BLaER1 treated with 17β-estradiol and CSF1 and Interleukin-3, amounts not matched to agents 10 nM and 100 nM (cell line): ENCODE results near the gene EPC2.
"Not testable (repeated sequence)": the region's sequence is repeated elsewhere in the genome, so short reads cannot be mapped to it uniquely, and the experiment has no call there.

ENCODE experiments used
- H3K27ac ChIP-seq, 11 experiments: shearing (Covaris generic); formaldehyde crosslinking; 2 replicates each; pipeline ENCODE4 v1.8.1; 2022
- H3K27me3 ChIP-seq, 11 experiments: shearing (Covaris generic); formaldehyde crosslinking; 2 replicates each; pipeline ENCODE4 v1.8.1; 2022
- H3K36me3 ChIP-seq, 11 experiments: shearing (Covaris generic); formaldehyde crosslinking; 2 replicates each; pipeline ENCODE4 v1.8.1; 2022
- H3K4me1 ChIP-seq, 10 experiments: shearing (Covaris generic); formaldehyde crosslinking; 2 replicates each; pipeline ENCODE4 v1.8.1; 2022
- H3K4me2 ChIP-seq, 11 experiments: shearing (Covaris generic); formaldehyde crosslinking; 2 replicates each; pipeline ENCODE4 v1.8.1; 2022
- H3K4me3 ChIP-seq, 10 experiments: shearing (Covaris generic); formaldehyde crosslinking; 2 replicates each; pipeline ENCODE4 v1.8.1; 2022
- H3K9ac ChIP-seq, 11 experiments: shearing (Covaris generic); formaldehyde crosslinking; 2 replicates each; pipeline ENCODE4 v1.8.1; 2022
- H3K9me3 ChIP-seq, 11 experiments: shearing (Covaris generic); formaldehyde crosslinking; replicated peaks in 1 of 11; 2 replicates each; pipeline ENCODE4 v1.8.1; 2022
- H4K20me1 ChIP-seq, 11 experiments: shearing (Covaris generic); formaldehyde crosslinking; 2 replicates each; pipeline ENCODE4 v1.8.1; 2022
- Cebpa-rat ChIP-seq, 11 experiments: shearing (Covaris generic); IDR thresholded peaks; 2 replicates each; pipeline ENCODE4 v1.8.1; 2022

Gene EPC2

DNA sequence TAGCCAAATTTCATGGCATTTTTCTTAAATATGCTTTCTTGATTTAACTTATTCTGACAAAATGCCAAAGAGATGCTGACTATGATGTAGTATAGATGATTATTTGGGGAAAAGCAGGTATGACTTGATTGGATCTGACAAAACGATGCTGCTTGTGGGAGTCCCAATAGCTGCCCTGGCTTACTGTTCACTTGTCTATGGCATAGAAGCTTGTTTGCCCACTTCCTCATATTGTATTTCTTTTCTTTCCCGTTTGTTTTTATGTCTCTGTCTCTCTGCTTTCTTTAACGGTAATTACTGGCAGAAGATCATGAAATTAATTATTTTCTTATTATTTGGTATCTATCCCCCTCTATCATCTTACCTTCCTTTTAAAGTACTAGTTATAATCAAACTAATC, 43.0 kb downstream of the EPC2 start:
- no peak overlapping the region for H3K4me2 ChIP-seq
- no peak for TF ChIP-seq Cebpa-rat (IDR thresholded peaks at IDR 0.05)
- no peaks in the 10 kb centered on the region for H3K27me3 ChIP-seq
- H3K9ac ChIP-seq = no peak overlapping the region
- peaks cover 26 to 50% (median 35%) of the 10 kb centered on the region in 11 experiments for H3K36me3 ChIP-seq
- H3K4me1 ChIP-seq = no peaks in the 10 kb centered on the region
- no peak overlapping the region for H3K27ac ChIP-seq
- H4K20me1 ChIP-seq = peaks cover 33 to 100% (median 86%) of the 10 kb centered on the region in 11 experiments; a peak in 20 of 22 replicates
- H3K4me3 ChIP-seq = no peak overlapping the region
- H3K9me3 ChIP-seq = peaks cover 11 to 41% (median 22%) of the 10 kb centered on the region in 11 experiments; a peak in 21 of 22 replicates

DNA sequence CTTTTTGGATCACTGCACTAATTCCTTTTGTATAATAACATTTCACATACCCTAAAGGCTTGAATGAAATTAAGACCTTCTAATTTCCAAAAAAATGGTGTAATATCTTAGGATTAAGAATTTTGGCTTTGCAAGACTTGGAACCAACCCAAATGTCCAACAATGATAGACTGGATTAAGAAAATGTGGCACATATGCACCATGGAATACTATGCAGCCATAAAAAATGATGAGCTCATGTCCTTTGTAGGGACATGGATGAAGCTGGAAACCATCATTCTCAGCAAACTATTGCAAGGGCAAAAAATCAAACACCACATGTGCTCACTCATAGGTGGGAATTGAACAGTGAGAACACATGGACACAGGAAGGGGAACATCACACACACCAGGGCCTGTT, 43.5 kb downstream of the EPC2 start:
- peaks cover 28 to 55% (median 36%) of the 10 kb centered on the region in 11 experiments for H3K36me3 ChIP-seq
- not testable (repeated sequence) for H3K4me3 ChIP-seq, H3K9ac ChIP-seq, H3K4me1 ChIP-seq, H3K27me3 ChIP-seq, H3K27ac ChIP-seq, H3K4me2 ChIP-seq
- H4K20me1 ChIP-seq = peaks cover 33 to 97% (median 81%) of the 10 kb centered on the region in 11 experiments; a peak in 20 of 22 replicates
- H3K9me3 ChIP-seq = peaks cover 10 to 40% (median 18%) of the 10 kb centered on the region in 11 experiments; a peak in 21 of 22 replicates

DNA sequence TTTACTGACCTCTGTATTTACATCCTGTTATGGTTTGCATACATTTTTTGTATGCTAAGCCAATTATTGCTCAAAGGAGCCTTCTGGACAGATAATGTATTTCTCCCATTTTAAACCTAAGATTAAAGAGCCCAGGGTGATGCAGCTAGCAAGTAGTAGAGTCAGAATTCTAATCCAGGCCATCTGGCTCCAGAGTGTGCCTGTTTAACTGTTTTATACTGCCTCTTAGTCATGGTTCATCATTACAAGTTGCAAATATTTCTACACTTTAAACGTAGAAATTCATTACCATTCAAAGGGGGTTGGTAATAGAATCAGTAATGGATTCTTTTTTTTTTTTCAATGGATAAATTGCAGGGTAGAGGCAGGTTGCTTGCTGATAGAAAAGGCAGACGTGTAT, 52.4 kb downstream of the EPC2 start:
- TF ChIP-seq Cebpa-rat (IDR thresholded peaks at IDR 0.05) = no peak
- Histone ChIP-seq H3K9me3 (peaks cover 35 to 55% (median 46%) of the 10 kb centered on the region in 11 experiments), H3K36me3 (peaks cover 70 to 98% (median 84%) of the 10 kb centered on the region in 11 experiments), H3K9ac (no peak overlapping the region), H3K4me2 (no peak overlapping the region), H3K27ac (no peak overlapping the region), H3K4me3 (no peak overlapping the region), H4K20me1 (peaks cover 0 to 29% (median 8%) of the 10 kb centered on the region in 11 experiments; a peak in 7 of 22 replicates), H3K4me1 (peaks cover 0 to 10% (median 0%) of the 10 kb centered on the region in 10 experiments; a peak in 5 of 20 replicates), H3K27me3 (no peaks in the 10 kb centered on the region)

DNA sequence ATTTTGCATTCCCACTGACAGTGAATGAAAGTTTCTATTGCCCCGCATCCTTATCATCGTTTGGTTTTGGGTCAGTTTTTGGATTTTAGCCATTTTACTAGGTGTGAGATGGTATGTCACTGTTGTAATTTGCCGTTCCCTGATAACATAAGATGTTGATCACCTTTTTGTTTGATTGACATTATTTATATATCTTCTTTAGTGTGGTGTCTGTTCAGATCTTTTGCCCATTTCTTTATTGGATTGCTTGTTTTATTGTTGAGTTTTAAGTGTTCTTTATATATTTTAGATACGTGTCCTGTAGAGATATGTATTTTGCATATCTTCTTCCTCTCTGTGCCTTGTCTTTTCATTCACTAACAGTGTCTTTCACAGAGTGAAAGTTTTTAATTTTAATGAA, 55.3 kb downstream of the EPC2 start:
- no peak overlapping the region for H3K4me2 ChIP-seq
- H3K4me3 ChIP-seq = no peak overlapping the region
- H3K9me3 ChIP-seq = peaks cover 61 to 83% (median 74%) of the 10 kb centered on the region in 11 experiments
- H3K9ac ChIP-seq = no peak overlapping the region
- H3K27ac ChIP-seq = no peak overlapping the region
- H3K27me3 ChIP-seq = no peaks in the 10 kb centered on the region
- H3K36me3 ChIP-seq = peaks cover 69 to 98% (median 88%) of the 10 kb centered on the region in 11 experiments
- peaks cover 0 to under 1% (median 0%) of the 10 kb centered on the region in 10 experiments; a peak in 3 of 20 replicates for H3K4me1 ChIP-seq
- H4K20me1 ChIP-seq = peaks cover 0 to 23% (median 7%) of the 10 kb centered on the region in 11 experiments; a peak in 7 of 22 replicates
- TF ChIP-seq Cebpa-rat (IDR thresholded peaks at IDR 0.05) = no peak

DNA sequence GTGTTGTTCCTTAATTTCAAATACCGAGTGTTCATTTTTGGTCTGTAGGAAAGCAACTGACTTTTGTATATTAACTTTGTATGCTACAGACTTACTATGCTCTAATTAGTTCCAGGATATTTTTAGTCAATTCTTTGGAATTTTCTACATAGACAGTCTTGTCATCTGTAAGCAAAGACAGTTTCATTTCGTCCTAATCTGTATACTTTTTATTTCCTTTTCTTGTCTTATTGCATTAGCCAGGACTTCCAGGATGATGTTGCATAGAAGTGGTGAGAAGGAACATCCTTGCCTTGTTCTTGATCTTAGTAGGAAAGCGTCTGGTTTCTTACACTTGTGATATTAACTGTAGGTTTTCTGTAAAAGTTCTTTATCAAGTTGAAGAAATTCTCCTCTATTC, 56.5 kb downstream of the EPC2 start:
- Histone ChIP-seq H3K36me3 (peaks cover 68 to 98% (median 88%) of the 10 kb centered on the region in 11 experiments), H3K27ac (no peak overlapping the region), H3K4me1 (no peaks in the 10 kb centered on the region), H3K4me2 (no peak overlapping the region), H3K4me3 (no peak overlapping the region), H3K9ac (no peak overlapping the region), H3K9me3 (peaks cover 73 to 92% (median 86%) of the 10 kb centered on the region in 11 experiments), H4K20me1 (peaks cover 0 to 16% (median 7%) of the 10 kb centered on the region in 11 experiments; a peak in 6 of 22 replicates), H3K27me3 (no peaks in the 10 kb centered on the region)
- no peak for TF ChIP-seq Cebpa-rat (IDR thresholded peaks at IDR 0.05)

DNA sequence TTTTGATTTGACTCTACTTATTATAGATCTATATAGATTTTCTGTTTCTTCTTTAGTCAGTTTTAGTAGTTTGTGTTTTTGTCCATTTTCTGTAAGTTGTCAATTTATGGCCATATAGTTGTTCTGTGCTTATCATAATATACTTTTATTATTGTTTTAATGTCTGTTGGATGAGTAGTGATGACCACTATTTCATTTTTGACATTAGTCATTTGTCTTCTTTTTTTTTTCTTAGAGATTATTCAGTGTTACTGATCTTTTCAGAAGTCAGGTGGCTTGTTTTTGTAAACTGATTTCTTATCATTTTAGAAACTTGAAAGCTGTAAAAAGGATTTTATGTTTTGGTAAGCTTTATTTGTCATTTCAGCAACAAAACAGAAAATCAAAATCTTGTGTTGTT, 57.3 kb downstream of the EPC2 start:
- no peak overlapping the region for H3K27ac ChIP-seq
- H3K9ac ChIP-seq = no peak overlapping the region
- no peaks in the 10 kb centered on the region for H3K27me3 ChIP-seq
- peaks cover 81 to 98% (median 94%) of the 10 kb centered on the region in 11 experiments for H3K9me3 ChIP-seq
- no peak overlapping the region for H3K4me2 ChIP-seq
- no peaks in the 10 kb centered on the region for H3K4me1 ChIP-seq
- H4K20me1 ChIP-seq = peaks cover 0 to 16% (median under 1%) of the 10 kb centered on the region in 11 experiments; a peak in 6 of 22 replicates
- peaks cover 64 to 98% (median 85%) of the 10 kb centered on the region in 11 experiments for H3K36me3 ChIP-seq
- no peak for TF ChIP-seq Cebpa-rat (IDR thresholded peaks at IDR 0.05)
- H3K4me3 ChIP-seq = no peak overlapping the region

DNA sequence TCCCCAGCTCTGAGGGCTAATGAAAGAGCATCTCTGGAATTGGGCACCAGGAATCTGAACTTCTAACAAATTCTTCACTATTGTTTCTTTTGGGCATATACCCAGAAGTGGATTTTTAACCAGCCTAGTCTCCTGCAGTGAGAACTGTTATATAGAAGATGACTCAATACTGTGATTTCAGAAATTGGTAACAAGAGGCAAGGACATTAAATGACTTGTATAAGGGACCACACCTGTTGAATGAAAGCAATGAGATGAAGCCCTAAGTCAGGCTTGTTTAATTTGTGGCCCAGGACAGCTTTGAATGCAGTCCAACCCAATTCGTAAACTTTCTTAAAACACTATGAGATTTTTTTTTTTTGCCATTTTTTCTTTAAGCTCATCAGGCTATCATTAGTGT, 57.9 kb downstream of the EPC2 start:
- Histone ChIP-seq H3K27ac (no peak overlapping the region), H3K4me2 (no peak overlapping the region), H3K9me3 (peaks cover 85 to 98% (median 93%) of the 10 kb centered on the region in 11 experiments), H3K9ac (no peak overlapping the region), H3K27me3 (no peaks in the 10 kb centered on the region), H3K36me3 (peaks cover 64 to 94% (median 79%) of the 10 kb centered on the region in 11 experiments), H3K4me3 (no peak overlapping the region), H4K20me1 (peaks cover 0 to 10% (median 0%) of the 10 kb centered on the region in 11 experiments; a peak in 5 of 22 replicates), H3K4me1 (no peaks in the 10 kb centered on the region)
- TF ChIP-seq Cebpa-rat (IDR thresholded peaks at IDR 0.05) = no peak

DNA sequence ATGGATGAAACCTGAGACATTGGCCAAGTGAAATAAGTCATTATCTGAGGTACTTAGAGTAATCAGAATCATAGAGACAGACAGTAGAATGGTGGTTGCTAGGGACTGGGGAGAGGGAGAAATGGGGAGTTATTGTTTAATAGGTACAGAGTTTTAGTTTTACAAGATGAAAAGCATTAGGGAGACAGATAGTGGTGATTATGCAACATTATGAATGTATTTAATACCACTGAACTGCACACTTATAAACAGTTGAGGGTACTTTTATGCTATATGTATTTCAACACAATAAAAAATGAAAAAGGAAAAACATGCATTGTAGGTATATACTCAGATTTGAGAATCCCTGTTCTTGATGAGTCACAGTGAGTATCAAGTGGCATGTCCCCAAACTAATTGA, 59.7 kb downstream of the EPC2 start:
- TF ChIP-seq Cebpa-rat (IDR thresholded peaks at IDR 0.05) = no peak
- H3K4me1 ChIP-seq = no peaks in the 10 kb centered on the region

DNA sequence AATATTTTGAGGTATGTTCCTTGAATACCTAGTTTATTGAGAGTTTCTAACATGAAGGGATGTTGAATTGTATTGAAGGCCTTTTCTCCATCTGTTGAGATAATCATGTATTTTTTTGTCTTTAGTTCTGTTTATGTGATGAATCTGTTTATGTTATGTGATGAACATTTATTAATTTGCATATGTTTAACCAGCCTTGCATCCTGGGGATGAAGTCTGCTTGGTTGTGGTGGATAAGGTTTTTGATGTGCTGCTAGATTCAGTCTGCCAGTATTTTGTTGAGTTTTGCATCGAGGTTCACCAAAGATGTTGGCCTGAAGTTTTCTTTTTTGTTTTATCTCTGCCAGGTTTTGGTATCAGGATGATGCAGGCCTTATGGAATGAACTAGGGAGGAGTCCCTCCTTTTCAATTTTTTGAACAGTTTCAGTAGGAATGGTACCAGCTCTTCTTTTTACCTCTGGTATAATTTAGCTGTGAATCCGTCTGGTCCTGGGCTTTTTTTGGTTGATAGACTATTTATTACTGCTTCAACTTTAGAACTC, 71.9 kb downstream of the EPC2 start:
- no peak overlapping the region for H3K4me2 ChIP-seq
- H3K36me3 ChIP-seq = peaks cover 16 to 75% (median 59%) of the 10 kb centered on the region in 11 experiments
- H3K4me3 ChIP-seq = no peak overlapping the region
- TF ChIP-seq Cebpa-rat (IDR thresholded peaks at IDR 0.05) = no peak
- H3K4me1 ChIP-seq = peaks cover 6 to 26% (median 17%) of the 10 kb centered on the region in 10 experiments; a peak in 17 of 20 replicates
- peaks cover 30 to 83% (median 73%) of the 10 kb centered on the region in 11 experiments; a peak in 21 of 22 replicates for H3K9me3 ChIP-seq
- no peaks in the 10 kb centered on the region for H3K27me3 ChIP-seq
- peaks cover 34 to 99% (median 74%) of the 10 kb centered on the region in 11 experiments for H4K20me1 ChIP-seq
- H3K27ac ChIP-seq = no peak overlapping the region
- H3K9ac ChIP-seq = no peak overlapping the region

More for the DNA sequence above, 59.7 kb downstream of the EPC2 start:
- Histone ChIP-seq H3K9ac (no peak overlapping the region), H3K9me3 (peaks cover 73 to 92% (median 80%) of the 10 kb centered on the region in 11 experiments), H3K4me3 (no peak overlapping the region), H3K27ac (no peak overlapping the region), H3K4me2 (no peak overlapping the region), H3K36me3 (peaks cover 62 to 76% (median 68%) of the 10 kb centered on the region in 11 experiments), H4K20me1 (peaks cover 0 to 10% (median 0%) of the 10 kb centered on the region in 11 experiments; a peak in 5 of 22 replicates), H3K27me3 (no peaks in the 10 kb centered on the region)
